ENCODE measurements around the gene MAGI2. TPM values are rescaled to one million over a fixed set of nuclear protein-coding genes. Genes with fewer than 3 reads are reported as not detected.
"Not testable (repeated sequence)": the region's sequence is repeated elsewhere in the genome, so short reads cannot be mapped to it uniquely, and the experiment has no call there.

MAGI2 gene
- total RNA-seq, 2 donors from 2014 or later = 3.9 to 10.5 TPM

- Histone ChIP-seq H3K27ac (no peak overlapping the region), H3K4me1 (no peaks in the 10 kb centered on the region), H3K9me3 (no peaks in the 10 kb centered on the region), H3K27me3 (no peaks in the 10 kb centered on the region), H3K36me3 (replicated peaks in 1 of 2; ENCODE audit: insufficient read depth in 1 of 2, low read depth in 2 of 2) (no peaks in the 10 kb centered on the region), H3K4me3 (no peak overlapping the region)
- WGBS, 2 donors = 71 to 77% methylated on average over 3 of the region's 3 CpGs
- ATAC-seq (no peak), DNase-seq (no peak)
- intact Hi-C loops (cut with DNase I) = no loop called here
- TF ChIP-seq POLR2A (IDR thresholded peaks at IDR 0.05) (no peak), CTCF (IDR thresholded peaks at IDR 0.05) (no peak)
Measured at GRCh38 chr7:78002021-78002420, 1451.4 kb downstream of the MAGI2 start.

GRCh38 chr7:77999168-77999567 is 1454.3 kb downstream of the MAGI2 start:
- intact Hi-C loops (cut with DNase I); H3K9me3 ChIP-seq; H3K4me1 ChIP-seq; H3K36me3 ChIP-seq (replicated peaks in 1 of 2; ENCODE audit: insufficient read depth in 1 of 2, low read depth in 2 of 2); H3K4me3 ChIP-seq; H3K27ac ChIP-seq; H3K27me3 ChIP-seq; DNase-seq; ATAC-seq: not testable (repeated sequence)
- WGBS, 2 donors = 48 to 62% methylated on average over 3 of the region's 3 CpGs

- H3K27me3 ChIP-seq = no peaks in the 10 kb centered on the region
- H3K27ac ChIP-seq = no peak overlapping the region
- ATAC-seq = no peak
- H3K4me3 ChIP-seq = no peak overlapping the region
- intact Hi-C loops (cut with DNase I) = no loop called here
- no peaks in the 10 kb centered on the region for H3K9me3 ChIP-seq
- no peak for DNase-seq
- TF ChIP-seq POLR2A (IDR thresholded peaks at IDR 0.05) = no peak
- no peak for TF ChIP-seq CTCF (IDR thresholded peaks at IDR 0.05)
- no peaks in the 10 kb centered on the region for H3K36me3 ChIP-seq (replicated peaks in 1 of 2; ENCODE audit: insufficient read depth in 1 of 2, low read depth in 2 of 2)
- H3K4me1 ChIP-seq = no peaks in the 10 kb centered on the region
- 55 to 58% methylated on average over 6 of the region's 6 CpGs for WGBS, 2 donors
Measured at GRCh38 chr7:77995717-77996116, 1457.8 kb downstream of the MAGI2 start.

GRCh38 chr7:77993838-77994237 is 1459.6 kb downstream of the MAGI2 start:
- DNase-seq (no peak), ATAC-seq (no peak)
- Histone ChIP-seq H3K27ac (no peak overlapping the region), H3K4me3 (no peak overlapping the region), H3K9me3 (no peaks in the 10 kb centered on the region), H3K4me1 (no peaks in the 10 kb centered on the region), H3K27me3 (no peaks in the 10 kb centered on the region), H3K36me3 (replicated peaks in 1 of 2; ENCODE audit: insufficient read depth in 1 of 2, low read depth in 2 of 2) (no peaks in the 10 kb centered on the region)
- no peak for TF ChIP-seq CTCF (IDR thresholded peaks at IDR 0.05)
- no peak for TF ChIP-seq POLR2A (IDR thresholded peaks at IDR 0.05)
- intact Hi-C loops (cut with DNase I) = no loop called here
- 89 to 93% methylated on average over 3 of the region's 3 CpGs for WGBS, 2 donors

- no peak for DNase-seq
- H3K9me3 ChIP-seq = no peaks in the 10 kb centered on the region
- TF ChIP-seq POLR2A (IDR thresholded peaks at IDR 0.05) = no peak
- TF ChIP-seq CTCF (IDR thresholded peaks at IDR 0.05) = no peak
- intact Hi-C loops (cut with DNase I) = no loop called here
- WGBS, 2 donors = 84 to 87% methylated on average over 4 of the region's 4 CpGs
- no peak overlapping the region for H3K4me3 ChIP-seq
- ATAC-seq = no peak
- no peaks in the 10 kb centered on the region for H3K4me1 ChIP-seq
- no peaks in the 10 kb centered on the region for H3K27me3 ChIP-seq
- no peak overlapping the region for H3K27ac ChIP-seq
- H3K36me3 ChIP-seq (replicated peaks in 1 of 2; ENCODE audit: insufficient read depth in 1 of 2, low read depth in 2 of 2) = no peaks in the 10 kb centered on the region
Measured at GRCh38 chr7:77991656-77992055, 1461.8 kb downstream of the MAGI2 start.

Data from body of pancreas (tissue), 4 donors.